SKM-1 treated with dmso at 0.1 percent for 144 hours (cell line): ENCODE results near the gene RFX4.

Experiments used
- DNase-seq: peaks from one replicate; lab custom pipeline; 2025; ENCODE audit not compliant: unreplicated experiment; lab: John Stamatoyannopoulos, UW

Gene RFX4

DNA sequence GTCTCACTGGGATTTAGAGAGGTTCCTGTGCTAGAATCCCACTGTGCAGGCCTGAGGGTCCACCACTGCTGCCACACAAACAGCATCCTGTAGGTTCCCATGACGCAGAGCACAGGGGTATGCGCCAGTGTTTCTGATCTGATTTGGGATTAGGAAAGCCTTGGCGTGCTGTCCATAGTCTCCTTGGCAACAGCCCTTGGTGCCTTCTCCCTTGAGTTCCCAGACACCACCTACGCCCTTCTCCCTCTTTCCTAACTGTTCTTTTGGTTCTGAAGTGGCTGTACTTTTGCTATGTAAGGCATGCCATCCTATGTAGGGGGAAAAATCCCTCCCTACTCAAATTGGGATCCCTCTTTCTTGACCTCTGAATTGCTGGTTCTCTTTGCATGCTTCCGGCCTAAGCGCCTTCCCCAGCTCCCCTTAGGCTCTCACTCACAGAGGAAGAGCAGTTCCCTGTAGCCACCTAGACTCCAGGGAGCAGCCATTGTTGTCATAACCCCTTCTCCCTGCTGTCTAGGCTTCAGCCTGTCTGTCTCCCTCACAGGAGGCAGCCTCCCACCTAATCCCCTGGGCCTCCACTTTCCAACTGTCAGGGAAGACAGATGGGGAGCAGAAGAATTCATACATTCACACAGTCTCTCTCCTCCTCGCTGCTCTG lies 176.9 kb downstream of the RFX4 start:
- no peak for DNase-seq

- peak; percentile 55 for DNase-seq
Measured at GRCh38 chr12:106760184-106760531, 177.4 kb downstream of the RFX4 start.

GRCh38 chr12:106764220-106764619 lies 181.4 kb downstream of the RFX4 start:
- no peak for DNase-seq

GRCh38 chr12:106764738-106765137 lies 181.9 kb downstream of the RFX4 start:
- DNase-seq = no peak

DNA sequence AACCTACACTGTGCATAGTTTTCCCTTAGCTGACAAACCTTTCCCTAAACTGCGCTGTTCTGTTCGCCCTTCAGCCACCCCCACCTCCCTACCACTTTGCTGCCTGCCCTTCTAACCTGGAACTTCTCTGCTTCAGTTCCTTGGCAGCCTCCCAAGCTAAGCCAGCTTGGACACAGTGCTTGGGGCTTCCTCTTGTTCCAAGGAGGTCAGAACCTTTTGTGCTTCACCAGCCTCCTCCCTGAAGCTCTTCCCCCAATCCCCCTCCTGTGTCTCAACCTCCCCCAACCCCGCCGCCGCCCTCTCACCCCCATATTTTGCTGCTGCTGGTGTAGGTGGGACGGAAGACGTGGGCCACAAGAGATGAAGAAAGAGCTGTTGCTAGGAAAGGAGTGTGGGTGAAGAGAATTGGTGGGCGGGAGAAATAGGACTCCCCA lies 183.6 kb downstream of the RFX4 start:
- no peak for DNase-seq

GRCh38 chr12:106767206-106767605 lies 184.4 kb downstream of the RFX4 start:
- no peak for DNase-seq

GRCh38 chr12:106767954-106768822 lies 185.4 kb downstream of the RFX4 start:
- no peak for DNase-seq

GRCh38 chr12:106769078-106769477 lies 186.3 kb downstream of the RFX4 start:
- no peak for DNase-seq

- no peak for DNase-seq
Measured at GRCh38 chr12:106769546-106769945, 186.7 kb downstream of the RFX4 start.

- no peak for DNase-seq
Measured at GRCh38 chr12:106771425-106771824, 188.6 kb downstream of the RFX4 start.

GRCh38 chr12:106773286-106774004 lies 190.6 kb downstream of the RFX4 start:
- no peak for DNase-seq

GRCh38 chr12:106774005-106774807 lies 191.4 kb downstream of the RFX4 start, which contains the start of gene RIC8B:
Gene RIC8B (plus strand): TSS chr12:106774682. CDS start chr12:106774746, 64 bp downstream.
- DNase-seq = peak; percentile 81

GRCh38 chr12:106774808-106775524 lies 192.2 kb downstream of the RFX4 start:
- no peak for DNase-seq

DNA sequence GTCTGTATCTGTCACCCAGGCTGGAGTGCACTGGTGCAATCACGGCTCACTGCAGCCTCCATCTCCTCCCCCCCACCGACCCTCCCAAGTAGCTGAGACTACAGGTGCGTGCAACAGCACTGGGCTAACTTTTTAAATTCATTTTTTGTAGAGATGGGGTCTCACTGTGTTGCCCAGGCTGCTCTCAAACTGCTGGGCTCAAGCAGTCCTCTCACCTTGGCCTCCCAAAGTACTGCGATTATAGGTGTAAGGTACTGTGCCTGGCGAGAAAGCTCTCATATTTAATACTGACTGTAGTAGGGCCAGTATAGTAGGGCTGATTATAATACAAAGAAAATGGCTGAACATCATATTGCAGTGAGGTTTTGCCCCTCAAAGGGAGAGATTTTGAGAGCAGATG lies 194.1 kb downstream of the RFX4 start:
- no peak for DNase-seq

GRCh38 chr12:106780010-106780631 lies 197.3 kb downstream of the RFX4 start:
- DNase-seq = no peak

DNA sequence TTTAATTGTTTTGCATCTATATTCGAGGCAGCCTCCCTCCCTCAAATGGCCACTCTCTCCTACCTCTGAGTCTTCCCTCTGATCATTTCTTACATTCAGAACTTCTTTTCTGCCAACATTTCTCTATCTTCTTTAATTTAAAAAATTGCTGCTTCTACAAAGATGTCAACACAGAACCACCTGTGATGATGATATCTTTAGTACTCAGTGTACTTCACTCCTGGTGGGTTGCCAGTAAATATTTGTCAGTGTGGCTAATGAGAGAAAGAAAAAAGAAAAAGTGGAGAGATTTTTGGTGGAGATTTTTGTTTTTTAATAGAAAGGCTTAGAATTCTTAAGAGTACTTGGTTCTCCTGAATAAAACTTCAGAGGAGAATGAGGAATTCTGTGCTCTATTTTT lies 199.8 kb downstream of the RFX4 start:
- no peak for DNase-seq

DNA sequence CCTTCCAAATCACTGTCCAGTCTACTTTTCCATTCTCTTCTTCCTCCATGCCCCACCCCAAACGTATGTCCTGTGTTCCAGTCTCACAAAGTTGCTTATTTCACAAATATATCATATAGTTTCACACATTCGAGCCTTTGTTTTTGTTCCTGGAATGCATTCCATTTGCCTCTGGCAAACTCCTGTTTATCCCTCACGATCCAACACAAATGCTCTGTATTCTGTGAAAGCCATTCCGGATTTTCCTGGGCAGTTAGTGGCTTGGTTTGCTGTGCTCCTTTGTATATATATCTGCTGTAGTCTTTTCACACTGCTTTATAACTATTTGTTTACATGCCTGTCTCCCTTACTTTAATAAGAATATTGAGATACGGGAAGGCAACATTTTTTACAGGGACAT lies 200.7 kb downstream of the RFX4 start:
- DNase-seq = no peak

DNA sequence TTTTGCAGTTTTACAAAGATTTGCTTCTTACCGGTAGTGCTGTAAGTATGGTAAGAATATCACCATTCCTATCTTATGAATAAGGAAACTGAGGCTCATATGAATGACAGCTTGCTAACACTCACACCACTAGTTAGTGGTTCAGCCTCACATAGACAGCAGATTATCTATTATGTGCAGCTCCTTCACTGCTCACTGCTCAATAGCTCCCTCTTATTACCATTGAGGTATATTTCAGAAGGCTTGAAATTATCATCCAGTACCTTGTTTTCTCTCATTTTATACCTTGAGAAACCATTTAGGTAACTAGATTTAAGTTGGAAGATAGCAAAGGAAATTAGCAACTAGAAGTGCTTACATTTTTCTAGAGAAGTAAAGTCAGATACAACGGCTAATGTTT lies 207.2 kb downstream of the RFX4 start:
- DNase-seq = no peak

DNA sequence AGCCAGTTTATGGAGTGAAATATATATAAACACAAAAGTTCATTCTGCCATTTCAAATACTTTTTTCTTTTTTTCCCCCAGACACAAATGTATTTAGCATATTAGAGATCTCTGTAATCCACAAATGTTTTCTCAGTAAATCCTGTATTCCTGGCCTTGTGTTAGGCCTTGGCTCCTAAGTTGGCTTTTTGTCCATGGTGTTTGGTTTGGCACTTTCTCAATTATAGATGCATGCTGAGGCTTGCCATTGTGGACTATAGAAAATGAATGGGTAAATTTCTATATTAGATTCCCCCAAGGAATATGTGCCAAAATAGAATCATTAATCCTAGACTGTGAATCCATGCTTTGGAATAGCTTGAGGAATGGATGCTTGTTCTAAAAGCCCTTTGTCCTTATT lies 208.7 kb downstream of the RFX4 start:
- DNase-seq = no peak

DNA sequence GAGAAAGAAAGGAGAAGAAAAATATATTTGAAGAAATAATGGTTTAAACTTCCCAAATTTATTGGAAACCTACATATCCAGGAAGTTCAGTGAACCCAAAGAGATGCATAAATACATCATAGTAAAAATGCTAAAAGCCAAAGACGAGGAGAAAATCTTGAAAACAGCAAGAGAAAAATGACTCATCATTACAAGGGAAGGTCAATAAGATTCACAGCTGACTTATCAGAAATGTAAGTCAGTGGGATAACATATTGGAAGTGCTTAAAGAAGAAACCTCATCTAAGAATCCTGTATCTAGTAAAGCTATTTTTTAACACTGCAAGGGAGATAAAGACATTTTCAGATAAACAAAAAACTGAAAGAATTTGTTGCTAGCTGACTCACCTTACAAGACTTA lies 211.6 kb downstream of the RFX4 start:
- DNase-seq = no peak
